Kidney (tissue), 14 donors: ENCODE data around the gene BRIP1. TPM values are rescaled to one million over a fixed set of nuclear protein-coding genes. Genes with fewer than 3 reads are reported as not detected.
"Not testable (repeated sequence)": the region's sequence is repeated elsewhere in the genome, so short reads cannot be mapped to it uniquely, and the experiment has no call there.

Experiments used
- DNase-seq, 5 donors: peaks; one replicate each; pipeline ENCODE4 v3.0.0-alpha.2; 2013 to 2020
- FAIRE-seq: peaks from 2 replicates; lab custom pipeline; 2012; peaks lifted over from hg19 to GRCh38; lab: Jason Lieb, UNC
- H3K27ac ChIP-seq, 2 donors: one replicate each; pipeline ENCODE4 v1.7.0; 2013; ENCODE audit warnings: low read depth in 2 of 2, low read length in 2 of 2, inconsistent platforms in 1 of 2
- H3K27me3 ChIP-seq: one replicate; pipeline ENCODE4 v1.7.1; 2013; ENCODE audit warnings: low read length, inconsistent platforms; ENCODE audit not compliant: control insufficient read depth, insufficient read depth
- H3K36me3 ChIP-seq, 3 donors: one replicate each; pipeline versions ENCODE4 v1.7.0 to v1.7.1; 2013; ENCODE audit warnings: low read length in 3 of 3, control low read depth in 1 of 3, inconsistent platforms in 1 of 3; ENCODE audit not compliant: insufficient read depth in 3 of 3, control insufficient read depth in 2 of 3
- H3K4me1 ChIP-seq, 3 donors: one replicate each; pipeline versions ENCODE4 v1.7.0 to v1.7.1; 2013; ENCODE audit warnings: low read length in 3 of 3, inconsistent platforms in 1 of 3, low read depth in 1 of 3; ENCODE audit not compliant: control insufficient read depth in 2 of 3, insufficient read depth in 2 of 3
- H3K4me3 ChIP-seq, 3 donors: one replicate each; pipeline versions ENCODE4 v1.7.0 to v1.8.1; 2013; ENCODE audit warnings: low read length in 3 of 3, control low read depth in 1 of 3, inconsistent platforms in 1 of 3
- H3K9ac ChIP-seq, 3 donors: one replicate each; pipeline versions ENCODE4 v1.7.0 to v1.7.1; 2013; ENCODE audit warnings: low read length in 3 of 3, control low read depth in 1 of 3, inconsistent platforms in 1 of 3
- H3K9me3 ChIP-seq, 3 donors: one replicate each; pipeline versions ENCODE4 v1.7.0 to v1.7.1; 2013; ENCODE audit warnings: low read length in 3 of 3, control low read depth in 1 of 3, inconsistent platforms in 1 of 3; ENCODE audit not compliant: control insufficient read depth in 2 of 3, insufficient read depth in 1 of 3
- intact Hi-C: fragments of 100-400 bp; cut with DNase I; formaldehyde crosslinking; loops from one replicate; pipeline ENCODE4 v1.11.1; 2022
- polyA plus RNA-seq: library from polyadenylated mRNA; stranded (reverse); fragments of 350-450 nt; fragmentation: Illumina TruSeq; extraction: RNeasy Lipid Tissue Mini Kit (QIAGEN cat#74804); gene quantifications from one replicate; pipeline ENCODE4 v1.2.3, GENCODE V29; 2014; ENCODE audit warnings: low read depth, low replicate concordance; ENCODE audit not compliant: insufficient read depth
- total RNA-seq: library from RNA; stranded (reverse); fragmentation: NEBNext Ultra II Directional; extraction: Animal tissue kit (Norgen Biotek cat#: 25700); gene quantifications from one replicate; pipeline ENCODE4 v1.2.1, GENCODE V29; 2021
- TF ChIP-seq, protein P1 (sequence below): IDR thresholded peaks from 3 replicates; pipeline ENCODE4 v1.5.1; 2012; ENCODE audit warnings: mild to moderate bottlenecking, moderate library complexity, borderline replicate concordance; ENCODE audit not compliant: insufficient read depth; ENCODE audit errors: extremely low read depth
- donor health status: control.
- donor health status: control.
- donor health status: control.
- donor health status: control.
- donor health status: control.
- donor health status: DM: yes; HTN: yes; CAD: no.
- donor health status: Normal renal cell carcinoma (clear cell type).

The BRIP1 gene
- total and polyA plus RNA-seq, 2 donors from 2014 or later = 0.54 TPM; not detected in 1

DNA sequence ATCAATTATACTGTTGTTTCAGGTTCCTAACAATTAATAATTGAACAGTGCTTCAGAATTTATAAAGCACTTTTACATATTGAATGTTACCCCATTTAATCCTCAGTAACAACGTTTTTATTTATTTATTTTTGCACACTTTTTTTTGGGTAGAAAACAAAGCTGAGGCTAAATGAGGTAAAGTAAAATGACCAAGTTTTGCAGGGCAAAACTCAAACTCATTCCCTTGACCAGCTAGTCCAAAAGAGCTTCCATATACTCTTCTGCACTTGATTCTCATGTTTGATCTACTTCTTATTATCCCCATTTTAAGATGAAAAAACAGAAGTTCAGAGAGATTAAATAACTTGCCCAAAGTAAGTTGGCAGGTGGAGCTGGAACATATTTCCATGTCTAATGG lies 191.2 kb downstream of the BRIP1 start:
- no peak for FAIRE-seq
- intact Hi-C loops = no loop called here
- no peaks in the 10 kb centered on the region for H3K27me3 ChIP-seq
- DNase-seq = no peak
- no peak overlapping the region for H3K9ac ChIP-seq
- no peaks in the 10 kb centered on the region for H3K36me3 ChIP-seq
- no peaks in the 10 kb centered on the region for H3K4me1 ChIP-seq
- TF ChIP-seq, protein P1, sequence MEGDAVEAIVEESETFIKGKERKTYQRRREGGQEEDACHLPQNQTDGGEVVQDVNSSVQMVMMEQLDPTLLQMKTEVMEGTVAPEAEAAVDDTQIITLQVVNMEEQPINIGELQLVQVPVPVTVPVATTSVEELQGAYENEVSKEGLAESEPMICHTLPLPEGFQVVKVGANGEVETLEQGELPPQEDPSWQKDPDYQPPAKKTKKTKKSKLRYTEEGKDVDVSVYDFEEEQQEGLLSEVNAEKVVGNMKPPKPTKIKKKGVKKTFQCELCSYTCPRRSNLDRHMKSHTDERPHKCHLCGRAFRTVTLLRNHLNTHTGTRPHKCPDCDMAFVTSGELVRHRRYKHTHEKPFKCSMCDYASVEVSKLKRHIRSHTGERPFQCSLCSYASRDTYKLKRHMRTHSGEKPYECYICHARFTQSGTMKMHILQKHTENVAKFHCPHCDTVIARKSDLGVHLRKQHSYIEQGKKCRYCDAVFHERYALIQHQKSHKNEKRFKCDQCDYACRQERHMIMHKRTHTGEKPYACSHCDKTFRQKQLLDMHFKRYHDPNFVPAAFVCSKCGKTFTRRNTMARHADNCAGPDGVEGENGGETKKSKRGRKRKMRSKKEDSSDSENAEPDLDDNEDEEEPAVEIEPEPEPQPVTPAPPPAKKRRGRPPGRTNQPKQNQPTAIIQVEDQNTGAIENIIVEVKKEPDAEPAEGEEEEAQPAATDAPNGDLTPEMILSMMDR = no peak
- H3K4me3 ChIP-seq = no peak overlapping the region
- no peaks in the 10 kb centered on the region for H3K9me3 ChIP-seq
- no peak overlapping the region for H3K27ac ChIP-seq

DNA sequence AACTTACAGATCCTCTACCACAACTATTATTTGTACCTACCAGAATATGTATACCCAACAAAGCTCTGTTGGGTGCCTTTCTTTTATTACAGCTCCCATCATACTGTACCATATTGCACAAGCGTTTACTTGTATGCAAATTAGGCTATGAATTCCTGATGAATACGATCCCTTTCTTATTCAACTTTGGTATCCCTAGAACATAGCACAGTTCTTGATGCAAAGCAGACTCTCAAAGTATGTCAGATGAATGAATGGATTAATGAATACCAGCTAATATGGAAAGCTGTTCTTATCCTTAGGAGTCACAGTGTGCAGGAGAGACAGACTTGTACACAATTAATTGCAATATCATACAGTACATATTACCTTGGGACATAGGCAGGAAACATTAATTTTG lies 192.6 kb downstream of the BRIP1 start:
- Histone ChIP-seq H3K9me3 (no peaks in the 10 kb centered on the region), H3K36me3 (no peaks in the 10 kb centered on the region), H3K9ac (no peak overlapping the region), H3K4me1 (no peaks in the 10 kb centered on the region), H3K4me3 (no peak overlapping the region), H3K27me3 (no peaks in the 10 kb centered on the region), H3K27ac (no peak overlapping the region)
- FAIRE-seq = no peak
- no peak for DNase-seq
- intact Hi-C loops = no loop called here
- TF ChIP-seq, protein P1 = no peak

DNA sequence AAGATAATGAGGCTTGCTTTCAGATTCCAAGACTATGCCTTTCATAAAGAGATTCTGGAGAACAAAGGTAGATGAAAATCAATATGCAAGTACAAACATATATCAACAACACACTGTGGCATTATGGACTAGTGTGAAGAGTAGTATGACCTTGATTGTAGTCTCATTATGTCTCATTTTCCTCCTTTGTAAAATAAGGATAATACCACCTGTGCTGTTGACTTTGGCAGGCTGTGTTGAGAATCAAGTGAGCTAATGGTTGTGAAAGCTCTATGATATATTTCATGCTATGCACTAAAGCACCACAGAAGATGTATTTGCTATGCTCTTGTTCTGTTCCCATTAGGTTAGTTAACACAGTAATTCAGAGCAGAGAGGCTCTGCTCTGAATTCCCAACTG lies 193.8 kb downstream of the BRIP1 start:
- Histone ChIP-seq H3K4me3 (no peak overlapping the region), H3K36me3 (no peaks in the 10 kb centered on the region), H3K4me1 (no peaks in the 10 kb centered on the region), H3K27me3 (no peaks in the 10 kb centered on the region), H3K9ac (no peak overlapping the region), H3K27ac (no peak overlapping the region), H3K9me3 (no peaks in the 10 kb centered on the region)
- TF ChIP-seq, protein P1 = no peak
- no peak for FAIRE-seq
- intact Hi-C loops = no loop called here
- no peak for DNase-seq

DNA sequence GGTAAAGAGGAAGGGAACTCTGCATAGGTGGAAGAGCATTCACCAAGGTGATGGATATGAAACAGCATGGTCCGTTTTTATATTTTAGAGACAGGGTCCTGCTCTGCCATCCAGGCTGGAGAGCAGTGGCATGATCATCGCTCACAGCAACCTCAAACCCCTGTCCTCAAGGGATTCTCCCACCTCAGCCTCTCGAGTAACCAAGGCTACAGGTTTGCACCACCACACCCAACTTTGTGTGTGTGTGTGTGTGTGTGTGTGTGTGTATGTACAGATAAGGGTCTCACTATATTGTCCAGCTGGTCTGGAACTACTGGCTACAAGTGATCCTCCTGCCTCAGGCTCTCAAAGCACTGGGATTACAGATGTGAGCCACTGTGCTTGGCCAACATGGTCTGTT lies 194.8 kb downstream of the BRIP1 start:
- TF ChIP-seq, protein P1 = no peak

DNA sequence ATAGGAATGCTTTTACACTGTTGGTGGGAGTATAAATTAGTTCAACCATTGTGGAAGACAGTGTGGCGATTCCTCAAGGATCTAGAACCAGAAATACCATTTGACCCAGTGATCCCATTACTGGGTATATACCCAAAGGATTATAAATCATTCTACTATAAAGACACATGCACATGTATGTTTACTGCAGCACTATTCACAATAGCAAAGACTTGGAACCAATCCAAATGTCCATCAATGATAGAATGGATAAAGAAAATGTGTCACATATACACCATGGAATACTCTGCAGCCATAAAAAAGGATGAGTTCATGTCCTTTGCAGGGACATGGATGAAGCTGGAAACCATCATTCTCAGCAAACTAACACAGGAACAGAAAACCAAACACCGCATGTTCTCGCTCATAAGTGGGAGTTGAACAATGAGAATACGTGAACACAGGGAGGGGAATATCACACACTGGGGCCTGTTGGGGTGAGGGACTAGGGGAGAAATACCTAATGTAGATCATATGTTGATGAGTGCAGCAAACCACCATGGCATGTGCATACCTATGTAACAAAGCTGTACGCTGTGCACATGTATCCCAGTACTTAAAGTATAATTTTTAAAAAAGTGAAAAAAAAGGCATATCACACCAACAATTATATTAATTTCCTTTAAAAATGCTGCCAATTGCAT lies 196.8 kb downstream of the BRIP1 start:
- H3K27ac ChIP-seq, H3K27me3 ChIP-seq, FAIRE-seq, intact Hi-C loops, H3K9ac ChIP-seq, H3K4me1 ChIP-seq, H3K36me3 ChIP-seq, H3K9me3 ChIP-seq, H3K4me3 ChIP-seq, DNase-seq: not testable (repeated sequence)

More for the DNA sequence above, 194.8 kb downstream of the BRIP1 start:
- no peaks in the 10 kb centered on the region for H3K27me3 ChIP-seq
- no peaks in the 10 kb centered on the region for H3K36me3 ChIP-seq
- H3K9ac ChIP-seq = no peak overlapping the region
- intact Hi-C loops = no loop called here
- H3K27ac ChIP-seq = no peak overlapping the region
- H3K4me3 ChIP-seq = no peak overlapping the region
- H3K4me1 ChIP-seq = no peaks in the 10 kb centered on the region
- DNase-seq (no peak), FAIRE-seq (no peak)
- H3K9me3 ChIP-seq = no peaks in the 10 kb centered on the region
